GM19099 (cell line): ENCODE measurements around the gene OR52B2.

Experiments used
- POLR2A ChIP-seq: IDR thresholded peaks from 3 replicates; pipeline ENCODE4 v1.6.1; 2011; ENCODE audit warnings: low read depth; ENCODE audit not compliant: insufficient read length; ENCODE audit errors: extremely low read depth

The OR52B2 gene

GRCh38 chr11:6170226-6170625, at the start of gene OR52B2:
Gene OR52B2, minus strand, starts transcription at chr11:6170326. Its CDS starts 0 bp downstream, at chr11:6170326.
- no peak for TF ChIP-seq POLR2A

GRCh38 chr11:6219359-6219758, 49.2 kb upstream of the OR52B2 start:
- TF ChIP-seq POLR2A, result no peak

- no peak for TF ChIP-seq POLR2A
Measured at GRCh38 chr11:6217722-6218121, 47.6 kb upstream of the OR52B2 start.

- TF ChIP-seq POLR2A, result no peak
Measured at GRCh38 chr11:6216501-6216900, 46.4 kb upstream of the OR52B2 start.

- no peak for TF ChIP-seq POLR2A
Measured at GRCh38 chr11:6214530-6214929, 44.4 kb upstream of the OR52B2 start.

GRCh38 chr11:6210274-6210955, 40.3 kb upstream of the OR52B2 start:
- no peak for TF ChIP-seq POLR2A

- TF ChIP-seq POLR2A, result no peak
Measured at GRCh38 chr11:6209801-6210200, 39.7 kb upstream of the OR52B2 start.

GRCh38 chr11:6206456-6207180, 36.5 kb upstream of the OR52B2 start:
- TF ChIP-seq POLR2A, result no peak

GRCh38 chr11:6205366-6205765, 35.2 kb upstream of the OR52B2 start, which contains the start of gene C11orf42:
Gene C11orf42, plus strand, starts transcription at chr11:6205557. Its CDS starts 59 bp downstream, at chr11:6205616.
- no peak for TF ChIP-seq POLR2A

- TF ChIP-seq POLR2A, result no peak
Measured at GRCh38 chr11:6204706-6205105, 34.6 kb upstream of the OR52B2 start.

GRCh38 chr11:6203327-6203726, 33.2 kb upstream of the OR52B2 start:
- no peak for TF ChIP-seq POLR2A

GRCh38 chr11:6202041-6202440, 31.9 kb upstream of the OR52B2 start:
- no peak for TF ChIP-seq POLR2A

- no peak for TF ChIP-seq POLR2A
Measured at GRCh38 chr11:6201481-6201880, 31.4 kb upstream of the OR52B2 start.

GRCh38 chr11:6200975-6201374, 30.8 kb upstream of the OR52B2 start:
- no peak for TF ChIP-seq POLR2A

GRCh38 chr11:6199174-6199810, 29.2 kb upstream of the OR52B2 start, which contains the start of gene OR52W1:
Gene OR52W1, plus strand, starts transcription at chr11:6199224. Its CDS starts 0 bp downstream, at chr11:6199224.
- TF ChIP-seq POLR2A, result no peak
